Trophoblast cell (in vitro differentiated cells and primary cell): ENCODE results near the gene ZP2.
"Not testable (repeated sequence)": the region's sequence is repeated elsewhere in the genome, so short reads cannot be mapped to it uniquely, and the experiment has no call there.

ENCODE experiments used
- DNase-seq, 2 donors: peaks; one replicate each; pipeline ENCODE4 v3.0.0-alpha.2; 2016
- H2AFZ ChIP-seq: 2 replicates; pipeline ENCODE4 v1.6.1; 2013; ENCODE audit warnings: low read length, moderate library complexity, mild to moderate bottlenecking; ENCODE audit not compliant: insufficient read depth, poor library complexity
- H2AK5ac ChIP-seq: 2 replicates; pipeline ENCODE4 v1.6.1; 2013; ENCODE audit warnings: mild to moderate bottlenecking, low read length
- H2BK120ac ChIP-seq: 2 replicates; pipeline ENCODE4 v1.6.1; 2013; ENCODE audit warnings: low read length, mild to moderate bottlenecking, moderate library complexity; ENCODE audit not compliant: insufficient read depth, poor library complexity
- H2BK12ac ChIP-seq: 2 replicates; pipeline ENCODE4 v1.6.1; 2013; ENCODE audit warnings: mild to moderate bottlenecking, low read length, moderate library complexity
- H2BK5ac ChIP-seq: 2 replicates; pipeline ENCODE4 v1.6.1; 2013; ENCODE audit warnings: low read length, low read depth, moderate library complexity, mild to moderate bottlenecking; ENCODE audit not compliant: poor library complexity
- H3K14ac ChIP-seq: 2 replicates; pipeline ENCODE4 v1.6.1; 2013; ENCODE audit warnings: mild to moderate bottlenecking, low read length
- H3K18ac ChIP-seq: 2 replicates; pipeline ENCODE4 v1.6.1; 2013; ENCODE audit warnings: mild to moderate bottlenecking, low read length
- H3K23ac ChIP-seq: 2 replicates; pipeline ENCODE4 v1.6.1; 2013; ENCODE audit warnings: low read length
- H3K27ac ChIP-seq: 2 replicates; pipeline ENCODE4 v1.5.1; 2013; ENCODE audit warnings: low read depth, mild to moderate bottlenecking, inconsistent platforms, low read length, moderate library complexity
- H3K27me3 ChIP-seq: 2 replicates; pipeline ENCODE4 v1.6.1; 2013; ENCODE audit warnings: inconsistent platforms, mild to moderate bottlenecking, low read length, moderate library complexity; ENCODE audit not compliant: insufficient read depth
- H3K36me3 ChIP-seq, 2 experiments: 1 replicate in 1 of 2; 2 replicates in 1 of 2; pipeline ENCODE4 v1.6.1; 2013; ENCODE audit warnings: low read length in 2 of 2, mild to moderate bottlenecking in 2 of 2, moderate library complexity in 1 of 2; ENCODE audit not compliant: insufficient read depth in 2 of 2, control insufficient read depth in 1 of 2
- H3K4ac ChIP-seq: 2 replicates; pipeline ENCODE4 v1.6.1; 2013; ENCODE audit warnings: low read depth, mild to moderate bottlenecking, low read length, moderate library complexity
- H3K4me1 ChIP-seq, 2 experiments: 1 replicate in 1 of 2; 2 replicates in 1 of 2; pipeline ENCODE4 v1.6.1; 2013; ENCODE audit warnings: low read length in 2 of 2, mild to moderate bottlenecking in 2 of 2, moderate library complexity in 1 of 2; ENCODE audit not compliant: insufficient read depth in 2 of 2, control insufficient read depth in 1 of 2
- H3K4me2 ChIP-seq: 2 replicates; pipeline ENCODE4 v1.6.1; 2013; ENCODE audit warnings: inconsistent platforms, mild to moderate bottlenecking, low read length, moderate library complexity
- H3K4me3 ChIP-seq: 2 replicates; pipeline ENCODE4 v1.5.1; 2013; ENCODE audit warnings: mild to moderate bottlenecking, low read depth, low read length, inconsistent platforms
- H3K79me1 ChIP-seq: one replicate; pipeline ENCODE4 v1.6.1; 2013; ENCODE audit warnings: low read length
- H3K79me2 ChIP-seq: 2 replicates; pipeline ENCODE4 v1.6.1; 2013; ENCODE audit warnings: low read length, mild to moderate bottlenecking; ENCODE audit not compliant: control insufficient read depth, insufficient read depth, poor library complexity
- H3K9ac ChIP-seq: 2 replicates; pipeline ENCODE4 v1.6.1; 2013; ENCODE audit warnings: mild to moderate bottlenecking, low read length
- H3K9me3 ChIP-seq: 2 replicates; pipeline ENCODE4 v1.6.1; 2013; ENCODE audit warnings: low read depth, mild to moderate bottlenecking, control low read depth, inconsistent platforms, low read length; ENCODE audit not compliant: insufficient read depth
- H4K12ac ChIP-seq: 2 replicates; pipeline ENCODE4 v1.6.1; 2013; ENCODE audit warnings: low read depth, mild to moderate bottlenecking, low read length, moderate library complexity
- H4K8ac ChIP-seq: 2 replicates; pipeline ENCODE4 v1.6.1; 2013; ENCODE audit warnings: low read depth, mild to moderate bottlenecking, low read length, moderate library complexity
- H4K91ac ChIP-seq: one replicate; pipeline ENCODE4 v1.6.1; 2013; ENCODE audit warnings: low read depth, mild to moderate bottlenecking, low read length, moderate library complexity
- WGBS: extraction: QIAGEN DNeasy Blood & Tissue Kit; methylation state at CpG from one replicate; pipeline ENCODE4 v1.1.7; 2013; ENCODE audit warnings: missing lambda C conversion rate; ENCODE audit not compliant: insufficient read length, insufficient coverage; ENCODE audit errors: extremely low coverage; 5-methylcytosine and 5-hydroxymethylcytosine counted together

The ZP2 gene

DNA sequence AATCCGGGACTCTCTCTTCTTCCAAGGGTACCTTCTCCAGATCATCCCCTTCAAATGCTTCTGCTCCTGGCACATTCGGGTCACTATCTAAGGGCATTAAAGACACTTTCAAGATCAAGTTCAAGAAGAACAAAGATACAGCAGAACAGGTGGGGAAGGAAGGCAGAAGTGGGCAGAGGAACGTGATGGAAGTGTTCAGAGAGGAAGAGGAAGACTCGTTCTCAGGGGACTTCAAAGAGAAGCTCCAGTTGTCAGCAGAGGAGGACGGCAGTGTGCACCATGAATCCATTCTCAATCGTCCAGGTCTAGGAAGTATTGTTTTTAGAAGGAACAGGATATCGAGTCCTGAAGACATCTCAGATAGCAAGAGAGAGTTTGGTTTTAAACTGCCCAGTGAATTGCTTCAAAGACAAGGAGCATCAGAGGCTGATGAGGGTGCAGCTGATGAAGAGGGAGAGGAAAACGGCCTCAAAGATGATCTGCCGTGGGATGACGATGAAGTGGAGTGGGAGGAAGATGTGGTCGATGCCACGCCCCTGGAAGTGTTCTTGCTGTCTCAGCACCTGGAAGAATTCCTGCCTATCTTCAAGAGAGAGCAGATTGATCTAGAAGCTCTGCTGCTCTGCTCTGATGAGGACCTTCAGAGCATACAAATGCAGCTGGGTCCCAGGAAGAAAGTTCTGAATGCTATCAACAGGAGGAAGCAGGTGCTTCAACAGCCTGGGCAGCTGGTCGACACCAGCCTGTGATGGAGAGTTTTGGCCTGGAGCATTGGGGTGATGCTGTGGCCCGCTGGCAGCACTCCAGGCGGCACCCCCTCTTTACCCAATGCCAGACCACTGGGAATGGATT, 38.9 kb upstream of the ZP2 start:
- H3K79me1 ChIP-seq = no peaks in the 10 kb centered on the region
- no peaks in the 10 kb centered on the region for H3K4me1 ChIP-seq
- no peaks in the 10 kb centered on the region for H3K36me3 ChIP-seq
- WGBS = no CpG with 5 or more reads among the region's 15 CpGs
- H3K4ac ChIP-seq = no peak overlapping the region
- H4K91ac ChIP-seq = no peak overlapping the region
- H3K27me3 ChIP-seq = no peaks in the 10 kb centered on the region
- H2BK5ac ChIP-seq = no peak overlapping the region
- no peak overlapping the region for H3K9ac ChIP-seq
- H3K27ac ChIP-seq = no peak overlapping the region
- H3K4me3 ChIP-seq = no peak overlapping the region
- no peak overlapping the region for H2BK12ac ChIP-seq
- H4K12ac ChIP-seq = no peak overlapping the region
- H3K23ac ChIP-seq = no peak overlapping the region
- H4K8ac ChIP-seq = no peak overlapping the region
- peaks cover 2% of the 10 kb centered on the region for H3K9me3 ChIP-seq
- DNase-seq = no peak
- H3K4me2 ChIP-seq = no peak overlapping the region
- no peak overlapping the region for H3K18ac ChIP-seq
- H2AFZ ChIP-seq = no peak overlapping the region
- H2AK5ac ChIP-seq = no peak overlapping the region
- no peaks in the 10 kb centered on the region for H3K79me2 ChIP-seq
- no peak overlapping the region for H2BK120ac ChIP-seq
- no peak overlapping the region for H3K14ac ChIP-seq

DNA sequence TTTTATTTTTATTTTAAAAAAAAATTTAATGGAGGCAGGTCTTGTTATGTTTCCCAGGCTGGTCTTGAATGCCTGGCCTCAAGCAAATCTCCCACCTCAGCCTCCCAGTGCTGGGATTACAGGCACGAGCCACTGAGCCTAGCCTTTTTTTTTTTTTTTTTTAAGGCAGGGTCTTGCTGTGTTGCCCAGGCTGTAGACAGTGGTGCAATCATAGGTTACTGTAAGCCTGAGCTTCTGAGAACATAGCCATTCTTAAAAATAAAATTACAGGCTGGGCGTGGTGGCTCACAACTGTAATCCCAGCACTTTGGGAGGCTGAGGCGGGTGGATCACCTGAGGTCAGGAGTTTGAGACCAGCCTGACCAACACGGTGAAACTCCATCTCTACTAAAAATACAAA, 36.8 kb upstream of the ZP2 start:
- not testable (repeated sequence) for H3K9ac ChIP-seq, H2AK5ac ChIP-seq, H4K91ac ChIP-seq, H2AFZ ChIP-seq, H3K36me3 ChIP-seq, H3K27ac ChIP-seq, H3K14ac ChIP-seq, H3K9me3 ChIP-seq, H3K4me3 ChIP-seq, H3K27me3 ChIP-seq, H3K79me2 ChIP-seq, H4K8ac ChIP-seq, H3K18ac ChIP-seq, H3K4me1 ChIP-seq, H3K23ac ChIP-seq, H3K4ac ChIP-seq, H2BK120ac ChIP-seq, H4K12ac ChIP-seq, H3K79me1 ChIP-seq, H2BK12ac ChIP-seq, DNase-seq, H2BK5ac ChIP-seq, H3K4me2 ChIP-seq
- no CpG with 5 or more reads among the region's 4 CpGs for WGBS

DNA sequence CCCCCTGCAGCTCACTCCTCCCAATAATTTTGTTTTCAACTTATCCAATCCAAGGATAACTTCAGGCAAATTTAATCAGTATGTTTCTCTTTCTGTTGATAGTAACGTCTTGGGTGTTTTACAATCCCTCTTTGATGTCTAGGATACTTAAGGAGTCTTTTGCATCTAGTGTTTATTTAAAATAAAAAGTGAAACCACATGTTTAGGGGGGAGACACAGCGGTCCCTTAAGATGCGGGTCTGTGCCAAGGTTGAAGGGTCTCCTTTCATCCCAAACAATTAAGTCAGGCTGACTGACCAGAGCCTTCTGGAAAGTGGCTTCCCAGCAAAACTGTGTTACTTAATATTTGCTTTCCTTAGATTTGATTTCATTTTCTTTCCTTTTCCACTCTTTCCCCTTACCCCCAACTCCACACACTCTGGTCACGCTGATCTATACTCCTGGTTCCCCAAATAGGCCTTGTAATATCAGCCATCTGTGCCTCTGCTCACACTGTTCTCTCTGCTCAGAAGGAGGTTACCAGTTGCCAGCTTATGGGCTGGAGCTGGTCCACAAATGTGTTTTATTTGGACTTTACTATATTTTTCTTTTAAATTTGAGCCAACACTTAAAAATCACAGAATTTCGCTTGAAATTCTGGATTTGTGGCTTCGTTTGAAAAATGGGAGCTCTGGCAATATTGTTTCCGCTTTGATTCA, 33.3 kb upstream of the ZP2 start:
- Histone ChIP-seq H3K4ac (no peak overlapping the region), H4K8ac (no peak overlapping the region), H2BK12ac (no peak overlapping the region), H3K36me3 (no peaks in the 10 kb centered on the region), H4K12ac (no peak overlapping the region), H3K4me3 (no peak overlapping the region), H3K27me3 (no peaks in the 10 kb centered on the region), H3K27ac (no peak overlapping the region), H3K4me1 (no peaks in the 10 kb centered on the region), H3K14ac (no peak overlapping the region), H3K4me2 (no peak overlapping the region), H2BK120ac (no peak overlapping the region), H3K79me1 (no peaks in the 10 kb centered on the region), H3K23ac (no peak overlapping the region), H2AK5ac (no peak overlapping the region), H3K9me3 (peaks cover 1% of the 10 kb centered on the region), H3K18ac (no peak overlapping the region), H2AFZ (no peak overlapping the region), H3K79me2 (no peaks in the 10 kb centered on the region), H2BK5ac (no peak overlapping the region), H3K9ac (no peak overlapping the region), H4K91ac (no peak overlapping the region)
- no CpG with 5 or more reads among the region's 7 CpGs for WGBS
- no peak for DNase-seq

- no peak overlapping the region for H3K18ac ChIP-seq
- H4K8ac ChIP-seq = no peak overlapping the region
- DNase-seq = no peak
- no peak overlapping the region for H3K4ac ChIP-seq
- no peak overlapping the region for H2AFZ ChIP-seq
- H3K4me2 ChIP-seq = no peak overlapping the region
- no CpG with 5 or more reads among the region's 2 CpGs for WGBS
- no peak overlapping the region for H4K12ac ChIP-seq
- H3K23ac ChIP-seq = no peak overlapping the region
- no peak overlapping the region for H4K91ac ChIP-seq
- H3K36me3 ChIP-seq = no peaks in the 10 kb centered on the region
- no peak overlapping the region for H3K27ac ChIP-seq
- H3K9me3 ChIP-seq = no peaks in the 10 kb centered on the region
- H2BK5ac ChIP-seq = no peak overlapping the region
- H3K79me1 ChIP-seq = no peaks in the 10 kb centered on the region
- H3K4me3 ChIP-seq = no peak overlapping the region
- no peak overlapping the region for H3K14ac ChIP-seq
- no peak overlapping the region for H2AK5ac ChIP-seq
- no peak overlapping the region for H3K9ac ChIP-seq
- no peaks in the 10 kb centered on the region for H3K79me2 ChIP-seq
- H3K4me1 ChIP-seq = no peaks in the 10 kb centered on the region
- no peak overlapping the region for H2BK12ac ChIP-seq
- H2BK120ac ChIP-seq = no peak overlapping the region
- no peaks in the 10 kb centered on the region for H3K27me3 ChIP-seq
Observed at GRCh38 chr16:21242756-21243155, 31.4 kb upstream of the ZP2 start.
